ENCODE data around the gene RCAN2.

The RCAN2 gene

GRCh38 chr6:46421939-46422338 is 69.3 kb downstream of the RCAN2 start:
- H3K4me3 ChIP-seq (ENCODE audit: low read depth, low read length) = no peak overlapping the region
- no peak for TF ChIP-seq CTCF (IDR thresholded peaks at IDR 0.05; ENCODE audit: low read depth, low read length, missing control alignments)
- no peak for DNase-seq (ENCODE audit: low read depth)

GRCh38 chr6:46420921-46421638 is 70.2 kb downstream of the RCAN2 start:
- no peak overlapping the region for H3K4me3 ChIP-seq (ENCODE audit: low read depth, low read length)
- TF ChIP-seq CTCF (IDR thresholded peaks at IDR 0.05; ENCODE audit: low read depth, low read length, missing control alignments) = no peak
- no peak for DNase-seq (ENCODE audit: low read depth)

GRCh38 chr6:46419576-46420002 is 71.7 kb downstream of the RCAN2 start:
- TF ChIP-seq CTCF (IDR thresholded peaks at IDR 0.05; ENCODE audit: low read depth, low read length, missing control alignments) = peak; percentile 50
- DNase-seq (ENCODE audit: low read depth) = no peak

GRCh38 chr6:46414398-46414797 is 76.9 kb downstream of the RCAN2 start:
- H3K4me3 ChIP-seq (ENCODE audit: low read depth, low read length) = no peak overlapping the region
- TF ChIP-seq CTCF (IDR thresholded peaks at IDR 0.05; ENCODE audit: low read depth, low read length, missing control alignments) = no peak
- DNase-seq (ENCODE audit: low read depth) = no peak

More at GRCh38 chr6:46419576-46420002, 71.7 kb downstream of the RCAN2 start:
- no peak overlapping the region for H3K4me3 ChIP-seq (ENCODE audit: low read depth, low read length)

- no peak for DNase-seq (ENCODE audit: low read depth)
- TF ChIP-seq CTCF (IDR thresholded peaks at IDR 0.05; ENCODE audit: low read depth, low read length, missing control alignments) = no peak
- no peak overlapping the region for H3K4me3 ChIP-seq (ENCODE audit: low read depth, low read length)
These were observed 78.6 kb downstream of the RCAN2 start for GRCh38 chr6:46412662-46413061.

GRCh38 chr6:46411456-46412197 is 79.6 kb downstream of the RCAN2 start:
- TF ChIP-seq CTCF (IDR thresholded peaks at IDR 0.05; ENCODE audit: low read depth, low read length, missing control alignments) = no peak
- no peak for DNase-seq (ENCODE audit: low read depth)
- H3K4me3 ChIP-seq (ENCODE audit: low read depth, low read length) = no peak overlapping the region
